Measurements from ENCODE around the gene MRPS31. TPM values are rescaled to one million over a fixed set of nuclear protein-coding genes. Genes with fewer than 3 reads are reported as not detected.
A peak's percentile ranks its signal among the peaks of the same experiment; 100 is the strongest.
"Not testable (repeated sequence)": the region's sequence is repeated elsewhere in the genome, so short reads cannot be mapped to it uniquely, and the experiment has no call there.

Gene MRPS31
- total RNA-seq, 2 donors from 2014 or later, result 43.9 to 51.6 TPM

GRCh38 chr13:40777166-40777808 is 6.3 kb upstream of the MRPS31 start:
- DNase-seq (ENCODE audit: low spot score in 2 of 2), result peak in 1 of 2 donors; percentile 43
- Mint-ChIP-seq H3K27ac (peak overlapping the region; percentile 90 to 99), H3K9me3 (no peaks in the 10 kb centered on the region), H3K36me3 (no peaks in the 10 kb centered on the region)
- ATAC-seq, result peak; percentile 35 to 65

GRCh38 chr13:40776681-40777165 is 5.7 kb upstream of the MRPS31 start:
- H3K9me3 Mint-ChIP-seq, result no peaks in the 10 kb centered on the region
- no peaks in the 10 kb centered on the region for H3K36me3 Mint-ChIP-seq
- ATAC-seq (peak; percentile 85 to 89), DNase-seq (ENCODE audit: low spot score in 2 of 2) (peak; percentile 60 to 78)
- H3K27ac Mint-ChIP-seq, result peak overlapping the region; percentile 90 to 99

- H3K36me3 Mint-ChIP-seq, result peaks cover 0 to 2% of the 10 kb centered on the region in 2 donors
- no peaks in the 10 kb centered on the region for H3K9me3 Mint-ChIP-seq
- H3K27ac Mint-ChIP-seq, result peak overlapping the region; percentile 90 to 99
- no peak for DNase-seq (ENCODE audit: low spot score in 2 of 2)
- ATAC-seq, result peak in 1 of 2 donors; percentile 17
These were observed 5.2 kb upstream of the MRPS31 start for GRCh38 chr13:40776232-40776631.

- DNase-seq (ENCODE audit: low spot score in 2 of 2) (no peak), ATAC-seq (no peak)
- Mint-ChIP-seq H3K36me3 (peaks cover 10 to 14% of the 10 kb centered on the region in 2 donors), H3K9me3 (no peaks in the 10 kb centered on the region), H3K27ac (no peak overlapping the region)
These were observed 3.7 kb upstream of the MRPS31 start for GRCh38 chr13:40774672-40775071.

GRCh38 chr13:40772765-40773473 is 1.9 kb upstream of the MRPS31 start:
- peak overlapping the region in 1 of 2 donors; percentile 99 for H3K27ac Mint-ChIP-seq
- peaks cover 10 to 14% of the 10 kb centered on the region in 2 donors for H3K36me3 Mint-ChIP-seq
- ATAC-seq (no peak), DNase-seq (ENCODE audit: low spot score in 2 of 2) (no peak)
- H3K9me3 Mint-ChIP-seq, result no peaks in the 10 kb centered on the region

- H3K27ac Mint-ChIP-seq, result peak overlapping the region; percentile 99
- DNase-seq (ENCODE audit: low spot score in 2 of 2) (no peak), ATAC-seq (no peak)
- peaks cover 10 to 14% of the 10 kb centered on the region in 2 donors for H3K36me3 Mint-ChIP-seq
- H3K9me3 Mint-ChIP-seq, result no peaks in the 10 kb centered on the region
These were observed 419 bp downstream of the MRPS31 start for GRCh38 chr13:40770609-40770933.

GRCh38 chr13:40769970-40770369 is 1.0 kb downstream of the MRPS31 start:
- no peak for ATAC-seq
- no peaks in the 10 kb centered on the region for H3K9me3 Mint-ChIP-seq
- peaks cover 10 to 14% of the 10 kb centered on the region in 2 donors for H3K36me3 Mint-ChIP-seq
- no peak for DNase-seq (ENCODE audit: low spot score in 2 of 2)
- H3K27ac Mint-ChIP-seq, result peak overlapping the region; percentile 8 to 99

- ATAC-seq (no peak), DNase-seq (ENCODE audit: low spot score in 2 of 2) (no peak)
- no peaks in the 10 kb centered on the region for H3K9me3 Mint-ChIP-seq
- H3K36me3 Mint-ChIP-seq, result peaks cover 7 to 21% of the 10 kb centered on the region in 2 donors
- peak overlapping the region; percentile 90 to 95 for H3K27ac Mint-ChIP-seq
These were observed 5.4 kb downstream of the MRPS31 start for GRCh38 chr13:40765602-40766001.

GRCh38 chr13:40764587-40765403 is 6.2 kb downstream of the MRPS31 start:
- DNase-seq (ENCODE audit: low spot score in 2 of 2) (peak in 1 of 2 donors; percentile 65), ATAC-seq (peak; percentile 93 to 95)
- no peaks in the 10 kb centered on the region for H3K9me3 Mint-ChIP-seq
- H3K27ac Mint-ChIP-seq, result peak overlapping the region; percentile 90 to 95
- peaks cover 0 to 15% of the 10 kb centered on the region in 2 donors for H3K36me3 Mint-ChIP-seq

GRCh38 chr13:40762849-40763248 is 8.1 kb downstream of the MRPS31 start:
- H3K36me3 Mint-ChIP-seq, result peaks cover 6 to 27% of the 10 kb centered on the region in 2 donors
- no peak for ATAC-seq
- peak overlapping the region; percentile 58 to 73 for H3K27ac Mint-ChIP-seq
- no peak for DNase-seq (ENCODE audit: low spot score in 2 of 2)
- H3K9me3 Mint-ChIP-seq, result no peaks in the 10 kb centered on the region

- DNase-seq (ENCODE audit: low spot score in 2 of 2) (no peak), ATAC-seq (no peak)
- peaks cover 6 to 33% of the 10 kb centered on the region in 2 donors for H3K36me3 Mint-ChIP-seq
- H3K27ac Mint-ChIP-seq, result no peak overlapping the region
- no peaks in the 10 kb centered on the region for H3K9me3 Mint-ChIP-seq
These were observed 12.2 kb downstream of the MRPS31 start for GRCh38 chr13:40758811-40759210.

- Mint-ChIP-seq H3K27ac (no peak overlapping the region), H3K9me3 (no peaks in the 10 kb centered on the region), H3K36me3 (peaks cover 6 to 20% of the 10 kb centered on the region in 2 donors)
- no peak for DNase-seq (ENCODE audit: low spot score in 2 of 2)
- no peak for ATAC-seq
These were observed 14.9 kb downstream of the MRPS31 start for GRCh38 chr13:40756042-40756441.

- peaks cover 6 to 20% of the 10 kb centered on the region in 2 donors for H3K36me3 Mint-ChIP-seq
- H3K27ac Mint-ChIP-seq, result no peak overlapping the region
- no peaks in the 10 kb centered on the region for H3K9me3 Mint-ChIP-seq
- DNase-seq (ENCODE audit: low spot score in 2 of 2), result no peak
- ATAC-seq, result no peak
These were observed 15.8 kb downstream of the MRPS31 start for GRCh38 chr13:40755082-40755700.

GRCh38 chr13:40749327-40749726 is 21.7 kb downstream of the MRPS31 start:
- ATAC-seq (no peak), DNase-seq (ENCODE audit: low spot score in 2 of 2) (no peak)
- Mint-ChIP-seq H3K9me3 (no peaks in the 10 kb centered on the region), H3K36me3 (peaks cover 0 to 8% of the 10 kb centered on the region in 2 donors), H3K27ac (no peak overlapping the region)

GRCh38 chr13:40735232-40735548 is 35.8 kb downstream of the MRPS31 start:
- ATAC-seq; H3K9me3 Mint-ChIP-seq; DNase-seq (ENCODE audit: low spot score in 2 of 2); H3K36me3 Mint-ChIP-seq; H3K27ac Mint-ChIP-seq: not testable (repeated sequence)

GRCh38 chr13:40734536-40735231 is 36.3 kb downstream of the MRPS31 start:
- ATAC-seq; H3K36me3 Mint-ChIP-seq; H3K27ac Mint-ChIP-seq; H3K9me3 Mint-ChIP-seq; DNase-seq (ENCODE audit: low spot score in 2 of 2): not testable (repeated sequence)

All from activated naive CD4-positive, alpha-beta T cell treated with anti-CD3 and anti-CD28 coated beads, Interleukin-2, amount 50 U/mL, for 72 hours (primary cell).